Mesenchymal stem cell (in vitro differentiated cells and primary cell): ENCODE measurements around the gene CRISP3.

Source experiments
- DNase-seq: peaks from one replicate; pipeline ENCODE4 v3.0.0-alpha.2; 2013
- H2AFZ ChIP-seq: one replicate; pipeline ENCODE4 v1.6.1; 2013; ENCODE audit warnings: low read depth, mild to moderate bottlenecking, control low read depth, inconsistent platforms, low read length, moderate library complexity
- H2AK5ac ChIP-seq: 2 replicates; pipeline ENCODE4 v1.6.1; 2013; ENCODE audit warnings: low read length, moderate library complexity, mild to moderate bottlenecking, inconsistent platforms; ENCODE audit not compliant: severe bottlenecking
- H2BK120ac ChIP-seq: one replicate; pipeline ENCODE4 v1.6.1; 2013; ENCODE audit warnings: low read depth, mild to moderate bottlenecking, inconsistent platforms, low read length, moderate library complexity
- H2BK12ac ChIP-seq, 2 experiments: one replicate each; pipeline ENCODE4 v1.6.1; 2013; ENCODE audit warnings: inconsistent platforms in 2 of 2, low read length in 2 of 2, mild to moderate bottlenecking in 2 of 2, moderate library complexity in 2 of 2, control low read depth in 1 of 2
- H2BK15ac ChIP-seq: one replicate; pipeline ENCODE4 v1.6.1; 2013; ENCODE audit warnings: mild to moderate bottlenecking, low read depth, inconsistent platforms; ENCODE audit not compliant: poor library complexity, severe bottlenecking
- H2BK5ac ChIP-seq: 2 replicates; pipeline ENCODE4 v1.6.1; 2013; ENCODE audit warnings: low read depth, mild to moderate bottlenecking, low read length, control low read depth, inconsistent platforms; ENCODE audit not compliant: poor library complexity, severe bottlenecking
- H3K14ac ChIP-seq, 2 experiments: one replicate each; pipeline ENCODE4 v1.6.1; 2013; ENCODE audit warnings: inconsistent platforms in 2 of 2, low read length in 2 of 2, control low read depth in 1 of 2, mild to moderate bottlenecking in 1 of 2, moderate library complexity in 1 of 2
- H3K18ac ChIP-seq, 2 experiments: one replicate each; pipeline ENCODE4 v1.6.1; 2013; ENCODE audit warnings: inconsistent platforms in 2 of 2, low read length in 2 of 2, control low read depth in 1 of 2, low read depth in 1 of 2, mild to moderate bottlenecking in 1 of 2
- H3K23ac ChIP-seq, 2 experiments: one replicate each; pipeline ENCODE4 v1.6.1; 2013; ENCODE audit warnings: inconsistent platforms in 2 of 2, low read length in 2 of 2, mild to moderate bottlenecking in 2 of 2, moderate library complexity in 2 of 2, control low read depth in 1 of 2
- H3K27ac ChIP-seq: 2 replicates; pipeline ENCODE4 v1.5.1; 2013; ENCODE audit warnings: mild to moderate bottlenecking, moderate library complexity, low read length, control low read depth, inconsistent platforms; ENCODE audit not compliant: poor library complexity, severe bottlenecking
- H3K27me3 ChIP-seq, 2 experiments: 2 replicates each; pipeline versions ENCODE4 v1.6.1 to v1.7.0; 2013; ENCODE audit warnings: low read length in 2 of 2, mild to moderate bottlenecking in 2 of 2, moderate library complexity in 2 of 2, control low read depth in 1 of 2, inconsistent platforms in 1 of 2; ENCODE audit not compliant: control insufficient read depth in 1 of 2, insufficient read depth in 1 of 2
- H3K36me3 ChIP-seq, 2 experiments: 2 replicates each; pipeline versions ENCODE4 v1.6.1 to v1.7.0; 2013; ENCODE audit warnings: low read length in 2 of 2, control low read depth in 1 of 2, inconsistent platforms in 1 of 2, low read depth in 1 of 2, mild to moderate bottlenecking in 1 of 2; ENCODE audit not compliant: insufficient read depth in 2 of 2, control insufficient read depth in 1 of 2
- H3K4ac ChIP-seq, 2 experiments: one replicate each; pipeline ENCODE4 v1.6.1; 2013; ENCODE audit warnings: inconsistent platforms in 2 of 2, low read length in 2 of 2, mild to moderate bottlenecking in 2 of 2, moderate library complexity in 2 of 2, control low read depth in 1 of 2, low read depth in 1 of 2
- H3K4me1 ChIP-seq: 2 replicates; pipeline ENCODE4 v1.6.1; 2013; ENCODE audit warnings: low read depth, low read length, control low read depth; ENCODE audit not compliant: control insufficient read depth, insufficient read depth
- H3K4me2 ChIP-seq: 2 replicates; pipeline ENCODE4 v1.6.1; 2013; ENCODE audit warnings: low read length, mild to moderate bottlenecking, inconsistent platforms; ENCODE audit not compliant: poor library complexity, severe bottlenecking
- H3K4me3 ChIP-seq, 2 experiments: 2 replicates each; pipeline versions ENCODE4 v1.5.1 to v1.7.0; 2013; ENCODE audit warnings: low read length in 2 of 2, mild to moderate bottlenecking in 2 of 2, control low read depth in 1 of 2, low read depth in 1 of 2; ENCODE audit not compliant: insufficient read depth in 1 of 2
- H3K79me1 ChIP-seq: replicated peaks from 2 replicates; pipeline ENCODE4 v1.6.1; 2013; ENCODE audit warnings: mild to moderate bottlenecking, control low read depth, low read length, inconsistent platforms; ENCODE audit not compliant: poor library complexity, severe bottlenecking
- H3K9ac ChIP-seq: 2 replicates; pipeline ENCODE4 v1.7.0; 2013; ENCODE audit warnings: mild to moderate bottlenecking, low read length, moderate library complexity
- H3K9me3 ChIP-seq: 2 replicates; pipeline ENCODE4 v1.7.0; 2013; ENCODE audit warnings: mild to moderate bottlenecking, low read length; ENCODE audit not compliant: control insufficient read depth
- H4K8ac ChIP-seq: one replicate; pipeline ENCODE4 v1.6.1; 2013; ENCODE audit warnings: inconsistent platforms, mild to moderate bottlenecking, low read length, moderate library complexity
- H4K91ac ChIP-seq: one replicate; pipeline ENCODE4 v1.6.1; 2013; ENCODE audit warnings: mild to moderate bottlenecking, low read length, inconsistent platforms
- WGBS: methylation state at CpG from one replicate; pipeline ENCODE4 v1.1.7; 2013; ENCODE audit warnings: mixed read lengths; 5-methylcytosine and 5-hydroxymethylcytosine counted together

Gene CRISP3

GRCh38 chr6:49782725-49783124, 38.5 kb upstream of the CRISP3 start:
- H3K4me1 ChIP-seq, result no peaks in the 10 kb centered on the region
- H3K9me3 ChIP-seq, result peaks cover 6% of the 10 kb centered on the region
- H2BK15ac ChIP-seq, result no peak overlapping the region
- no peak overlapping the region for H3K14ac ChIP-seq
- H4K91ac ChIP-seq, result no peak overlapping the region
- H3K9ac ChIP-seq, result no peak overlapping the region
- no peak for DNase-seq
- no peak overlapping the region for H2BK120ac ChIP-seq
- H3K27ac ChIP-seq, result no peak overlapping the region
- no peaks in the 10 kb centered on the region for H3K27me3 ChIP-seq
- H3K4me3 ChIP-seq, result no peak overlapping the region
- H3K4ac ChIP-seq, result no peak overlapping the region
- no peak overlapping the region for H4K8ac ChIP-seq
- no peaks in the 10 kb centered on the region for H3K79me1 ChIP-seq
- H3K36me3 ChIP-seq, result no peaks in the 10 kb centered on the region
- H2BK12ac ChIP-seq, result no peak overlapping the region
- H3K4me2 ChIP-seq, result no peak overlapping the region
- 87% methylated on average over 7 of the region's 7 CpGs for WGBS
- H2AK5ac ChIP-seq, result no peak overlapping the region
- H3K23ac ChIP-seq, result no peak overlapping the region
- H3K18ac ChIP-seq, result no peak overlapping the region
- H2BK5ac ChIP-seq, result no peak overlapping the region
- H2AFZ ChIP-seq, result no peak overlapping the region

DNA sequence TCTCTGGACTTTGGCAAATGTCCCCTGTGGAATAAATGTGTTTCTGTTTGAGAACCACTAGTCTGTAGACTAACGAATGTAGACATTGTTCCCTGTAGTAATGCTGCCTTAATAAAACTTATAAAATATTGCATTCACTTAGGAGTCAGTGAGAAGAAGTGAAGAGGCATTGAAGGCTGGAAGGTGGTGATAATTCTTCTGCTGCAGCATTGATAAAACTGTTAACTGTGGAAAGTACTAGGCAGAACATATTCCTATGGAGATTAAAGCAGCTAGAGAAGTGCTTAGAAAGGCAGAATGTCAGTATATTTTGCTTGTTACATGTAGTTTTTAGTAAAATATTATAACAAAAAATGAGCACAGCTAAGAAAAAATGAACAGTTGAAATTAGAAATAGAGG, 38.1 kb upstream of the CRISP3 start:
- no peak overlapping the region for H4K91ac ChIP-seq
- no peak overlapping the region for H2AFZ ChIP-seq
- no peak overlapping the region for H4K8ac ChIP-seq
- H3K27me3 ChIP-seq, result no peaks in the 10 kb centered on the region
- H3K4me1 ChIP-seq, result no peaks in the 10 kb centered on the region
- no peak overlapping the region for H3K18ac ChIP-seq
- H2AK5ac ChIP-seq, result no peak overlapping the region
- no peak overlapping the region for H2BK12ac ChIP-seq
- no peak overlapping the region for H2BK5ac ChIP-seq
- H3K4me2 ChIP-seq, result no peak overlapping the region
- H3K4ac ChIP-seq, result no peak overlapping the region
- no peak for DNase-seq
- no peak overlapping the region for H3K14ac ChIP-seq
- H3K9me3 ChIP-seq, result peaks cover 6% of the 10 kb centered on the region
- no peak overlapping the region for H3K4me3 ChIP-seq
- no peaks in the 10 kb centered on the region for H3K36me3 ChIP-seq
- WGBS, result no CpG with 5 or more reads among the region's 1 CpG
- H3K27ac ChIP-seq, result no peak overlapping the region
- no peak overlapping the region for H3K23ac ChIP-seq
- H3K9ac ChIP-seq, result no peak overlapping the region
- H2BK15ac ChIP-seq, result no peak overlapping the region
- no peak overlapping the region for H2BK120ac ChIP-seq
- no peaks in the 10 kb centered on the region for H3K79me1 ChIP-seq

DNA sequence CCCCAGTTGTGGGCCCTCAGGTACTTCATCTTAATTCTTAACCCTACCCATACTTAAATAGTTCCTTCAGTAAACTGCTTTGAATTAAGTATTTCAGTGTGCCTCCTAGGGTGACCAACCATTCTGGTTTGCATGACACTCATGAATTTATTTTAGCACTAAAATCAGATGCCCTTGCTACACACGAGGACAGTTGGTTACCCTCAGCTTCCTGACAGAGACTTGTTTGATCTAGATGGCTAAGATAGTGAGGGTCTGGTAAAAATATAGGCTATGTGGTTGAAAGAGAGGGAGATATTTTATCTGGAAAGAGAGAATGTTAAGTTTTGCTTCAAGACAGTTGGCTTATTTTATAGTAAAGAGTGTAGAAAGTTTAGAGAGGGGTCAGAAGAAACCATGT, 32.3 kb upstream of the CRISP3 start:
- Histone ChIP-seq H3K18ac (no peak overlapping the region), H3K9ac (no peak overlapping the region), H2AFZ (no peak overlapping the region), H3K4me3 (no peak overlapping the region), H3K23ac (no peak overlapping the region), H3K14ac (no peak overlapping the region), H3K4me1 (no peaks in the 10 kb centered on the region), H2BK120ac (no peak overlapping the region), H3K36me3 (no peaks in the 10 kb centered on the region), H2BK15ac (no peak overlapping the region), H3K4me2 (no peak overlapping the region), H2AK5ac (no peak overlapping the region), H4K8ac (no peak overlapping the region), H3K27ac (no peak overlapping the region), H3K4ac (no peak overlapping the region), H3K79me1 (no peaks in the 10 kb centered on the region), H2BK12ac (no peak overlapping the region), H2BK5ac (no peak overlapping the region), H3K27me3 (no peaks in the 10 kb centered on the region), H3K9me3 (no peaks in the 10 kb centered on the region), H4K91ac (no peak overlapping the region)
- no peak for DNase-seq
- 30% methylated on average over 1 of the region's 1 CpG for WGBS

GRCh38 chr6:49775043-49775442, 30.9 kb upstream of the CRISP3 start:
- no peak overlapping the region for H2BK15ac ChIP-seq
- no peak overlapping the region for H3K4ac ChIP-seq
- H3K79me1 ChIP-seq, result no peaks in the 10 kb centered on the region
- no peak for DNase-seq
- no peak overlapping the region for H3K27ac ChIP-seq
- H2AFZ ChIP-seq, result no peak overlapping the region
- no peak overlapping the region for H3K9ac ChIP-seq
- no peak overlapping the region for H2AK5ac ChIP-seq
- H3K4me3 ChIP-seq, result no peak overlapping the region
- H3K23ac ChIP-seq, result no peak overlapping the region
- no peak overlapping the region for H3K18ac ChIP-seq
- H3K9me3 ChIP-seq, result no peaks in the 10 kb centered on the region
- H4K91ac ChIP-seq, result no peak overlapping the region
- H2BK12ac ChIP-seq, result no peak overlapping the region
- H3K4me1 ChIP-seq, result no peaks in the 10 kb centered on the region
- H2BK5ac ChIP-seq, result no peak overlapping the region
- no peak overlapping the region for H3K14ac ChIP-seq
- no peak overlapping the region for H2BK120ac ChIP-seq
- no peak overlapping the region for H4K8ac ChIP-seq
- H3K36me3 ChIP-seq, result no peaks in the 10 kb centered on the region
- no peak overlapping the region for H3K4me2 ChIP-seq
- H3K27me3 ChIP-seq, result no peaks in the 10 kb centered on the region
